NCI-H1105 (cell line): Measurements from ENCODE around the gene SPIN3.
"Not testable (repeated sequence)": the region's sequence is repeated elsewhere in the genome, so short reads cannot be mapped to it uniquely, and the experiment has no call there.

Experiments used
- DNase-seq: peaks from one replicate; lab custom pipeline; 2025; lab: John Stamatoyannopoulos, UW

The SPIN3 gene

DNA sequence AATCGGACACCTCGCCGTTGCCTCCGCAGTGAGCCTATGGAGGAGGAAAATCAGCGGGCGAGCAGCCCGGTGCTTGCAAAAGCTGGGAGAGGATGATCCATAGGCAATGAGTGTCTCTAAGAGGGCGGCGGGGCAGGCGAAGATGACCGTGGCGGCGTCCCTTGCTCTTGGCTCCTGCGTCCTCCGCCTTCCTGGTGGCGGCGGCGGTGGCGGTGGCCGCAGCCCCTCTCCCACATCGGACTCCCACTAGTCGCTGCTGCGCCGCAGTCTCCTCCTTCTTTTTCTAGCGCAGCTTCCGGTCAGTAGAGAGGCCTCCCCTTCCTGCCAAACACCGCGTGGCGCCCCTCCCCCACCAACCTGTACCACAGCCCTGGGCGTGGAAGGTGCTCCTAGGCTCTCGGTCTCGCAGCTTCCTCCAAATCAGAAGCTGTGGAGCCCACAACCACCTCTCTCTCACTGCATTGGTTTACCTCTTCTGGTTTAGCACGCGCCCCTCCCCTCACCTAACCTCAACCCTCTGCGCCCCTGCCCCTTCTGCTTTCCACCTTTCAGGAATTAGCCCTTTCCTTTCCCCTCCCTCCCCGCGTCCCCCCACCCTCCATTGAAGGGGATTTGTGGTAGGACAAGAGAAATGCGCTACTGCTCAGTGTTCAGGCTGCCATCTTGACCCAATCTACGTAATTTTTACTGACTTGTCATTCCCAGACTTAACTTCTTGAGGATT lies at the start of gene SPIN3:
SPIN3 (minus strand) TSS at position 271 of the 724 bp plus-strand sequence. CDS start 594 bp downstream, outside the sequence.
- DNase-seq, result peak; percentile 86

- no peak for DNase-seq
Observed at GRCh38 chrX:57044245-57044644, 48.9 kb upstream of the SPIN3 start.

DNA sequence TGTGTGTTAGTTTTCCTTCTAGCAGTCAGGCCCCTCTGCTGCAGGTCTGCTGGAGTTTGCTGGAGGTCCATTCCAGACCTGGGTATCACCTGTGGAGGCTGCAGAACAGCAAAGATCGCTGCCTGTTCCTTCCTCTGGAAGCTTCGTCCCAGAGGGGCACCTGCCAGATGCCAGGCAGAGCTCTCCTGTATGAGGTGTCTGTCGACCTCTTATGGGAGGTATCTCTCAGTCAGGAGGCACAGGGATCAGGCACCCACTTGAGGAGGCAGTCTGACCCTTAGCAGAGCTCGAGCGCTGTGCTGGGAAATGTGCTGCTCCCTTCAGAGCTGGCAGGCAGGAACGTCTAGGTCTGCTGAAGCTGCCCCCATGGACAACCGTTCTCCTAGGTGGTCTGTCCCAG lies 41.9 kb upstream of the SPIN3 start:
- not testable (repeated sequence) for DNase-seq

- DNase-seq, result no peak
Observed at GRCh38 chrX:56994375-56995270, 718 bp downstream of the SPIN3 start.

- DNase-seq, result no peak
Observed at GRCh38 chrX:56987741-56988140, 7.6 kb downstream of the SPIN3 start.

- no peak for DNase-seq
Observed at GRCh38 chrX:56986138-56986537, 9.2 kb downstream of the SPIN3 start.

DNA sequence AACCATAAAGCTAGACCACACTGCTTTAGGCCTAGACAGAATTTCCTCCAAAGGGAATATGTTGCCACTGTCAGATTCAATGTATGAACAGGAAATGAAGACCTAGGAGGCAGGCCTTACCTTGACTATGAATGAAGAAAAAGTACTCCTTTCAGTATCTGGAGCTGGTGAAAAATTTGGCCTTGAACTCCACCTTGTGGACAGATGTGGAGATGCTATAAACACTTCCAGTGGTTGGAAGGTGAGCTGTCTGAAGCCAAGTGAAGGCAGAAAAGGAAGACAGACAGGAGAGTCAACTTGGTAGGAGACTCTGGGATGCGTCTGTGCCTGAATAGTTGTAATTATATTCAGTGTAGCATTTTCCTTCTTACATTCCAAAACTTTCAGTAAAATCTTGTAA lies 17.2 kb downstream of the SPIN3 start:
- peak; percentile 43 for DNase-seq

DNA sequence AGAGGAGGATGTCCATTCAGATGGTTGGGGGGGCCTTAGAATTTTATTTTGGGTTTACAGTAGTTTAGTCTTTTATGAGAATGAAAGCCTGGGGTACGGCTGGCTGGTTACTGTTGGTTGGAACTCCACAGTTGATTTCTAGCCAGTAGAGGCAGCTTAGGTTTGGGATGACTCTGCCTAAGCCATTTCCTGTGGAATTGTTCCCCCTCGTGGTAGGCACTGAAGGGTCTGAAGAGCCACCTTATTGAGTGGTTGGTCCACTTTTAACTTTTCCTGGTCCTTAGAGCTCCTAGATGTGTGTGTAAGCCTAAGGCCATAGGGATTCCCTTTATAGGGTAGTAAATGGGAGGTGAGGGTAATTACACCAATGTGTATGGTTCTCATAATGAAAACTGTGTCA lies 19.7 kb downstream of the SPIN3 start:
- DNase-seq, result no peak

DNA sequence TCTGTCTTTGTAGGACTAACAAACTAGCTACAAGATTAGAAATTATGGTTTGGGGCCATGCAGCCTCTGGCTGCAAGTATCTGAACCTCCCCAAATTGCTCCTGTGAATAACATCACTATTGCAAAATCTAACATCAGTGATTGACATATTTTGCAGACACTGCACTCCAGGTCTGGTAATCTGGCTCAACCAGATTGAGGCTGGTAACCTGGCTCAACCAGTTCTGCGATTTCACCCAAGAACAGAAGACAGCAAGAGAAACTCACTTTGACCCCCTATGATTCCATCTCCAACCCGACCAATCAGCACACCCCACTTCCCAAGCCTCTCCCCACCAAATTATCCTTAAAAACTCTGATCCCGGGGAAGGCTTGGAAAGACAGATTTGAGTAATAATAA lies 20.9 kb downstream of the SPIN3 start:
- DNase-seq, result no peak

- DNase-seq, result no peak
Observed at GRCh38 chrX:56969559-56969958, 25.8 kb downstream of the SPIN3 start.

- no peak for DNase-seq
Observed at GRCh38 chrX:56968980-56969379, 26.4 kb downstream of the SPIN3 start.

DNA sequence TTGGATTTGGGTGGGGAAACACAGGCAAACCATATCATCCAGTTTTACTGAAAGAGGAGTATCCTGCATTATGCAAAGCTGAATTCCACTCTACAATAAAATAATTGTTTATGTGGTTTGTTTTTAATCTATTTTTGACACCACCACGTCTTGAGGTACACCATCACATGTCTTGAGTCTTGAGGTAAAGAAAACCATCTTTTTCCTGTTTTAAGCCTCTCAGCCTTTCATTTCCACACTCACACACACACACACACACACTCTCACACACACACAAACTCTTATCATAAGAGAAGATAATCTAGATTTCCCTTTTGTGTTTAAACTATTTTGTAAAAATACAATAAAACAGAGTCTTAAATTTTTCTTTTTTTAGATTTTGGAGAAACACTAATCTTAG lies 32.0 kb downstream of the SPIN3 start:
- DNase-seq, result no peak

DNA sequence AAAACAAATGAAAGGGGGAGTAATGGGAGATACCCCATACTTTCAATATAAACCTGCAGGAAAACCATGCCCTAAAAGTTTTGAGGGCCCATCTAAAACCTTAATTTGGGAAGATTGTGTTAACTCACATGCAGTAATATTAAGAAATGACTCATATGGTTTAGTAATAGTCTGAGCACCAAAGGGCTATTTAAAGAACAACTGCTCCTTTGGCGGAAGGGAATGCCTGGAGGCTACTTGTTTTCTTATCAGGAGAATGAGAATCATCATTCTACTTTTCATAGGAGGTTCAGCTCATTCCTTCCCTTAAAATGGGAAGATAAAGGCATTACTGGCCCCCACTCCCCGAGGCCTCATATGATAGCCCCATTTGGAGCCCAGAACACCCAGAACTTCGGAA lies 47.6 kb downstream of the SPIN3 start:
- no peak for DNase-seq

GRCh38 chrX:56946201-56946600 lies 49.1 kb downstream of the SPIN3 start:
- peak; percentile 86 for DNase-seq

DNA sequence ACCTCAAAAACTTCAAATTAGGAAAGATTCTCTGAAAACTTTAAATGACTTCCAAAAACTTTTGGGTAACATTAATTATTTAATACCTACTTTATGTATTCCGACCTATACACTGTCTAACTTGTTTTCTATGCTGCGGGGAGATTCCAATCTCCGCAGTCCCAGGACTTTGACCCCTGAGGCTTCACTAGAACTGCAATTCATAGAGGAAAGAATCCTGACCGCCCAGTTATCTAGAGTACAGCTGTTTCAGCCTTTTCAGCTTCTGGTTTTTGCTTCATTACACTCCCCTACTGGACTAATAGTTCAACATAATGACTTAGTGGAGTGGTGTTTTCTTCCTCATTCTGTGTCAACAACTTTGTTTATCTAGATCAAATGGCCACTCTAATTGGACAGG lies 50.1 kb downstream of the SPIN3 start:
- DNase-seq, result not testable (repeated sequence)

DNA sequence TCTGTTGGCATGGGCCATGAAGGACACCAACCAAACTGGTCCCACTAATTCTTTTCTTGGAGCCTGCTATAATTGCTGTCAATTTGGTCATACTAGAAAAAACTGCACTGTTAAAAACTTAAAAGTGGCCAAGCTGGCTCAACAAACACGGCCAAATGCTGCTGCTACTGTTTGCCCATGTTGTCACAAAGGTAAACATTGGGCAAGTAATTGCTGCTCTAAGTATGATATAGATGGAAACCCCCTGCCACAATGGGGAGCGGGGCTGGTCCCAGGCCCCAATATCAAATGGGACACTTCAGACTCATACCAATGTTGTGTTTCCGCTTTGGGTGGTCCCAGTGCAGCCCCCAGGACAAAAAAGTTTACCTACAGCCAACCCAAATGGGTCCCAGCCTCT lies 52.1 kb downstream of the SPIN3 start:
- no peak for DNase-seq
